Mammary epithelial cell (primary cell): ENCODE measurements around the gene KCTD1.

Experiments
- CTCF ChIP-seq, 2 donors: IDR thresholded peaks in 1 of 2; conservative IDR thresholded peaks in 1 of 2; 2 replicates each; pipeline ENCODE4 v1.5.1; 2011 to 2012; ENCODE audit warnings: inconsistent platforms in 2 of 2, low read length in 2 of 2, mild to moderate bottlenecking in 2 of 2, control low read depth in 1 of 2, low read depth in 1 of 2; ENCODE audit not compliant: insufficient read depth in 1 of 2; ENCODE audit errors: extremely low read depth in 1 of 2
- EZH2 ChIP-seq: IDR thresholded peaks from 2 replicates; pipeline ENCODE4 v1.6.1; 2012; ENCODE audit warnings: low read length, inconsistent platforms, borderline replicate concordance

- TF ChIP-seq CTCF (conservative IDR thresholded peaks at IDR 0.05 in 1 of 2, IDR thresholded peaks at IDR 0.05 in 1 of 2; ENCODE audit: extremely low read depth in 1 of 2, insufficient read depth in 1 of 2, low read depth in 1 of 2, low read length in 2 of 2) (no peak), EZH2 (no peak)
Observed at GRCh38 chr18:26483633-26484032, 64.7 kb downstream of the KCTD1 start.
